ENCODE results near the gene GOLGA8G. TPM values are rescaled to one million over a fixed set of nuclear protein-coding genes. Genes with fewer than 3 reads are reported as not detected.
"Not testable (repeated sequence)": the region's sequence is repeated elsewhere in the genome, so short reads cannot be mapped to it uniquely, and the experiment has no call there.

GOLGA8G gene, protein sequence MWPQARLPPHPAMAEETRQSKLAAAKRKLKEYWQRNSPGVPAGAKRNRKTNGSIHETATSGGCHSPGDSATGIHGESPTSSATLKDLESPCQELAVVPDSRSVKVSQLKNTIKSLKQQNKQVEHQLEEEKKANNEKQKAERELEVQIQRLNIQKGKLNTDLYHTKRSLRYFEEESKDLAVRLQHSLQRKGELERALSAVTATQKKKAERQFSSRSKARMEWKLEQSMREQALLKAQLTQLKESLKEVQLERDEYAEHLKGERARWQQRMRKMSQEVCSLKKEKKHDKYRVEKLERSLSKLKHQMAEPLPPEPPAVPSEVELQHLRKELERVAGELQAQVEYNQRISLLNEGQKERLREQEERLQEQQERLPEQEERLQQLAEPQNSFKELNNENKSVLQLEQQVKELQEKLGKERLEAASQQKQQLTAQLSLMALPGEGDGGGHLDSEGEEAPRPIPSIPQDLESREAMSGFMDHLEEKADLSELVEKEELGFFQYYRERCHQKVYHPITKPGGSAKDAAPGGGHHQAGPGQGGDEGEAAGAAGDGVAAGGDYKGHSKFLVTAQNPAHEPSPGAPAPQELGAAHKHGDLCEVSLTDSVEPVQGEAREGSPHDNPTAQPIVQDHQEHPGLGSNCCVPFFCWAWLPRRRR
- total RNA-seq (ENCODE audit: low replicate concordance): not detected in 2 replicates
- long read RNA-seq: 0 reads

DNA sequence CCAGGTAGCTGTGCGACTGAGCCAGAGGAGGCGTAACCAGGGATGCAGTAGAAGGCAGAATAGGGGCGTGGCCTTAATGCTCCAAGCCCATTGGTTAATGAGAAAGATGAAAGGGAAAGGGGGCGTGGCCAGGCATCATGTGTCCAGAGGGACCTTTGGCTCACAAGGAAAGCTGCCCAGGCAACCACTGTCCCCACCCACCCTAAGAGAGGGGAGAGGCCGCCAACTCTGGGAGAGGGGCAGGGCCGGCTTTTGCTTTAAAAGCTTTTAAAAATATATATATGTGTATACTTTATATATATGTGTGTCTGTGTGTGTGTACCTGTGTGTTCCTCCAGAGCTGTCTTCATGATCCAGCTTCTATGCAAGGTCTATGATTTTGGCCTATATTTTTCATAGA is at the start of gene GOLGA8G:
GOLGA8G (minus strand) TSS at position 18 of the 400 bp plus-strand sequence. CDS start 62 bp downstream, outside the sequence.
- H3K27ac Mint-ChIP-seq; H3K4me1 Mint-ChIP-seq (ENCODE audit: unreplicated experiment); H3K27me3 Mint-ChIP-seq; H3K9me3 Mint-ChIP-seq; H3K4me3 Mint-ChIP-seq; H3K36me3 Mint-ChIP-seq; DNase-seq (ENCODE audit: extremely low spot score, unreplicated experiment): not testable (repeated sequence)

DNA sequence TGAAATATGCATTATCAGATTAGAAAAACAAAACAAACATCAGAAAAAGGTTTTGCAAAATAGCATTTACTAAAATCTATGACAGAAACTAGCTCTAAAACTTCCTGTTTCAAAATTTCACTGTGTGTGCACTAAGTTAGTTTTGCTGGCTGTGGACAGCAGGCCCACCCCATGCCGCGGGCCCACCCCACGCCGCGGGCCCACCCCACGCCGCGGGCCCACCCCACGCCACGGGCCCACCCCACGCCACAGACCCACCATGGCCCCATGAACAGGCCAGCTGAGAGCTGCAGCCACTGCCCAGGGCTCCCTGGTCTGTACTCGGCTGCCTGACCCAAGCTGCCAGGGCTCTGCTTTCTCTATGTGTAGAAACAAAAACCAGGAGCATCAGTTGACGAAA is 40.6 kb upstream of the GOLGA8G start:
- not testable (repeated sequence) for H3K36me3 Mint-ChIP-seq; H3K4me1 Mint-ChIP-seq (ENCODE audit: unreplicated experiment); DNase-seq (ENCODE audit: extremely low spot score, unreplicated experiment); H3K27ac Mint-ChIP-seq; H3K9me3 Mint-ChIP-seq; H3K4me3 Mint-ChIP-seq; H3K27me3 Mint-ChIP-seq

DNA sequence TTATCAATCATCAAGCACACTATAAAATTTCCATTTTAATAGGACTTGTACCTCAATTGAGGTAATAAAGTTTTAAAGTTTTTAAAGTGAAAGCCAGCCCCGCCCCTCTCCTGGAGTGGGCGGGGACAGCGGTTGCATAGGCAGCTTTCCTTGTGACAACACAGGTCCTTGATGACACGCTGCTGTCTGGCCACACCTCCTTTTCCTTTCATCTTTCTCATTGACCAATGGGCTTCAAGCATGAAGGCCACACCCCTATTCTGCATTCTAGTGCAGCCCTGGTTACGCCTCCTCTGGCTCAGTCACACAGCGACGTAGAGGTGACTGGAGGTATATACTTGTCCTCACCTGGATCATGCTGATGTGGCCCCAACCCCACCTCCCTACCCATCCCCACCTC is 20.5 kb upstream of the GOLGA8G start, which contains the start of gene GOLGA6L25:
GOLGA6L25 (plus strand) TSS at position 301 of the 400 bp plus-strand sequence; CDS start at position 362, 61 bp downstream.
- not testable (repeated sequence) for H3K27ac Mint-ChIP-seq; H3K36me3 Mint-ChIP-seq; H3K27me3 Mint-ChIP-seq; H3K4me1 Mint-ChIP-seq (ENCODE audit: unreplicated experiment); DNase-seq (ENCODE audit: extremely low spot score, unreplicated experiment); H3K4me3 Mint-ChIP-seq; H3K9me3 Mint-ChIP-seq

DNA sequence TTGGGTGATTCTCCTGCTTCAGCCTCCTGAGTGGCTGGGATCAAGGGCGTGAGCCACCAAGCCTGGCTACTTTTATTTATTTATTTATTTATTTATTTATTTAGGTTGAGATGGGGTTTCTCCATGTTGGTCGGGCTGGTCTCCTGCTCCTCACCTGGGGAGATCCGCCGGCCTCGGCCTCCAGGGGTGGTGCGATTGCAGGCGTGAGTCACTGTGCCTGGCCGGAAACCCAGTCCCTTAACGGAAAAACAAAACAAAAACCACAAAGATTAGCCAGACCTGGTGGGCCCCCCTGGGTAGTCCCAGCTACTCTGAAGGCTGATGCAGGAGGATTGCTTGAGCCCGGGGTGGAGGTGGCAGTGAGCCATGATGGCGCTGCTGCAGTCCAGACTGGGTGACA is 17.6 kb downstream of the GOLGA8G start:
- H3K27ac Mint-ChIP-seq; H3K27me3 Mint-ChIP-seq; H3K4me3 Mint-ChIP-seq; DNase-seq (ENCODE audit: extremely low spot score, unreplicated experiment); H3K9me3 Mint-ChIP-seq; H3K36me3 Mint-ChIP-seq; H3K4me1 Mint-ChIP-seq (ENCODE audit: unreplicated experiment): not testable (repeated sequence)

DNA sequence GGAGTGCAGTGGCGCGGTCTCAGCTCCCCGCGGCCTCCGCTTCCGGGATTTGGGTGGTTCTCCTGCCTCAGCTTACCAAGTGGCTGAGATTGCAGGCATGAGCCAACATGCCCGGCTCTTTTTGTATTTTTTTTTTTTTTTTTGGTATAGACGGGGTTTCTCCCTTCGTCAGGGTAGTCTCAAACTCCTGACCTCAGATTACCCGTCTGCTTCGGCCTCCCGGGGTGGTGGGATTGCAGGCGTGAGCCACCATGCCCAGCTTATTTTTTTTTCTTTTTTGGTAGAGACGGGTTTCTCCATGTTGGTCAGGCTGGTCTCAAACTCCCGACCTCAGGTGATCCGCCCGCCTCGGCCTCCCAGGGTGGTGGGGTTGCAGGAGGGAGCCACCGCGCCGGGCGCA is 18.6 kb downstream of the GOLGA8G start:
- H3K27me3 Mint-ChIP-seq; H3K4me1 Mint-ChIP-seq (ENCODE audit: unreplicated experiment); DNase-seq (ENCODE audit: extremely low spot score, unreplicated experiment); H3K36me3 Mint-ChIP-seq; H3K4me3 Mint-ChIP-seq; H3K27ac Mint-ChIP-seq; H3K9me3 Mint-ChIP-seq: not testable (repeated sequence)

DNA sequence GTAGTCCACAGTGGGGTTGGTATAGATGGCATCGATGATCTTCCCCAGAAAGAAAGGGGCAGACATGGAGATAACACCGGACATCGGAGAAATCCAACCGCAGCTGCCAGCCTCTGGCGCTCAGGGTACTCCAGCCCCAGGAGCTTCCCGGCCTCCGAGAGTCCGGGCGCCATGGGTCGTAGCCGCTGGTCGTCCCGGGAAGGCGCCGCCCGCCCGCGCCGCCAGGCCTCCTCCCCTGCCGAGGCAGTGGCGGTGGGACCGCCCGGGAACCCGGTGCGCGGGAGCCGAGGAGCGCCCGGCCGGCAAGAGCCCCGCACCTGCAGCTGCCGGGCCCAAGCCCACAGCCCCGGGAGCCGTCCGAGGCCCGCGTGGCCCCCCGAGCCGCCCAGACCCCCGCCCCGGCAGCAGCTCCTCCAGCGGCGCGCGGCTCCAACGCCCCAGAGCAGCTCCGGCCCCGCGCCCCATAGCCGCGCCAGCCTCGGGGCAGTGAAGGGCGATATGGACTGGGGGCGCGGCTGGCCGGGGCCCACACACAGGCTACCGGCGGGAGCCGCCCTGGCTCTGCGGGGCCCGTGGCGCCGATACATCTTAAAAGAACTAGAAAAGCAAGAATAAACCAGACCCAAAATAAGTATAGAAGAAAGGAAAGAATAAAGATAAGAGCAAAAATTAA is 24.4 kb downstream of the GOLGA8G start:
- not testable (repeated sequence) for H3K27ac Mint-ChIP-seq; H3K4me1 Mint-ChIP-seq (ENCODE audit: unreplicated experiment); H3K4me3 Mint-ChIP-seq; H3K36me3 Mint-ChIP-seq; H3K27me3 Mint-ChIP-seq; DNase-seq (ENCODE audit: extremely low spot score, unreplicated experiment); H3K9me3 Mint-ChIP-seq

DNA sequence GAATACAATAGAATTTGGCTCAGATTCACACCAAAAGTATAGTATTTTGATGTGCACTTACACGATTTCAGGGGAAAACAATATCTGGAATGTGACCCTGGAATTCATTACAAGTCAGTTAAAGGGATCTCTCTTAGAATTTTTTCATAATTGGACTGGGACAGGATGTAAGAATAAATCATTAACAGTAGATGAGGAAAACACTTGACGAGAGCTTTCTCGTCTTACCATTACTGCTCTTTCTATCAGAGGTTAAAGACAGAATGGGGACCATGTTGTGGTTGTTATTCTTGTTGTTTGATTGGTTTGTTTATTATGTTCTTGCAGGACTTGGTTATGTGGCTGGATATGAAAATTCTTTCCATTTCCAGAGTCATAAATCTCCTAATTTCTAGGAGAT is 51.4 kb downstream of the GOLGA8G start:
- H3K4me1 Mint-ChIP-seq (ENCODE audit: unreplicated experiment); DNase-seq (ENCODE audit: extremely low spot score, unreplicated experiment); H3K27me3 Mint-ChIP-seq; H3K27ac Mint-ChIP-seq; H3K9me3 Mint-ChIP-seq; H3K4me3 Mint-ChIP-seq; H3K36me3 Mint-ChIP-seq: not testable (repeated sequence)

Small RNAs within 50 kb of the gene (microRNA-seq; reads per million reads assigned to microRNA genes)
- gene MIR4509-3: not detected

Other genes with a start within 250 kb of the GOLGA8G start
- 57.6 and 80.1 TPM in 2 replicates for gene HERC2, start 210.8 kb downstream of the GOLGA8G start, total RNA-seq (ENCODE audit: low replicate concordance)
- not detected in 2 replicates for gene GOLGA6L24, start 174.9 kb downstream of the GOLGA8G start, total RNA-seq (ENCODE audit: low replicate concordance)
- not detected in 2 replicates for gene GOLGA8F, start 154.3 kb downstream of the GOLGA8G start, total RNA-seq (ENCODE audit: low replicate concordance)
- gene GOLGA6L25, start 20.6 kb upstream of the GOLGA8G start, total RNA-seq (ENCODE audit: low replicate concordance): not detected in 2 replicates
- 0.43 and 0.68 TPM in 2 replicates for gene GOLGA8M, start 179.4 kb upstream of the GOLGA8G start, total RNA-seq (ENCODE audit: low replicate concordance)

All from type B pancreatic cell (in vitro differentiated cells).